GM21737 (cell line): ENCODE measurements around the gene STOM.

Source experiments
- ATAC-seq: cut with Tn5 transposase; IDR thresholded peaks from one replicate; pipeline ENCODE4 v1.9.1; 2021; ENCODE audit warnings: mild to moderate bottlenecking, moderate library complexity; ENCODE audit not compliant: unreplicated experiment

STOM gene

DNA sequence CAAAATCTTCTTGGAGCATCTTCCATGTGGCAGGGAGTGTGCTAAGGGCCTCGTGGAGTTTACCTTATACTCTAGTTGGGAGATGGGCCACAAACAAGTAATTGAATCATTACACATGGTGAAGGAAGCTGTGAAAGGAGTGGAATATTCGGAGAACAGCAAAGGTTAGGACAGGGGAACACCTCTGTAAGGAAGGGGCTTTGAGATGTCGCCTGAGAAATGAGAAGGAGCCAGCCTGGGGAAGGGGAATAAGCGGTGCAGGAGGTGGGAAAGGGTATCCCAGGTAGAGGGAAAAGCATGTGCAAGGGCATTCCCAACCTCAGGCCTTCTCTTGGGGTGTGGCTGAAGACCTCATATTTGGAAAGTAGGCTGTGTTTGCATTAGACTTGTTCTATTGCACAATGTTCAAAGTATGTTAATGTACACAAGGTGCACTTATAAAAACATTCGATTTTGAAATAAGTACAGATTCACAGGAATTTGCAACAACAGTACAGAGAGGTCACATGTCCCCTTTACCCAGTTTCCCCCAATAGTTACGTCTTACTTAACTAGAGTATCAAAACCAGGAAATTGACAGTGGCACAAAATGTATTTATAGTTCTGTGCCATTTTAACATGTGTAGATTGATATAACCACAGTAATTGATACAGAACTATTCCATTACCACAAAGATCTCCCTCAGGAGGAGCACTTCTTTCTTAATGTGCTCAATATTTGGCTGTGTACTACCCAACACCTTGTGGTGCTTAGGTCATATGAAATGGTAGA, 2.4 kb upstream of the STOM start:
- ATAC-seq: no peak

DNA sequence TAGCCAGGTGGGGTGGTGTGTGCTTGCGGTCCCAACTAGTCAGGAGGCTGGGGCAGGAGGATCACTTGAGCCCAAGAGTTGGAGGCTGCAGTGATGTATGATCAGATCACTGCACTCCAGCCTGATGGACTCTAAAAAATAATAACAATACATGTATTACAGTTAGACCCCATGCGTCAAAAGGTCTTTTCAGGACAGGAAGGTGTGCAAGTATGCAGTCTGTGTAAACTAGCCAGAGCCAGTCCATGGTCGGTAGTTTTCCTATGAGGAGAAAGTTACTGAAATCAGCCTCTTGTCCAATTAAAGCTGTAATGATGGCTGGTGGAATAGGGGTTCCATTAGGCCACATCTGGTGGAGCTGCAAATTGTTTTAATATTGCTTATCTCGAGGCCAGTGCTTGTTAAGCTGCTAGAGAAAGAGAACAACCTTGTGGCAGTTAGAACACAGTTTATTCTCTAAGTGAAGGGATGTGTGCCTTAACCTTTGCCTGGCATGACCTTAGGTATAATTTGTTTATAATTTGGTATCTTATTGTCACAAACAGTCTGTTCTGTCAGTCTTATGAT, 1.5 kb upstream of the STOM start:
- no peak for ATAC-seq

DNA sequence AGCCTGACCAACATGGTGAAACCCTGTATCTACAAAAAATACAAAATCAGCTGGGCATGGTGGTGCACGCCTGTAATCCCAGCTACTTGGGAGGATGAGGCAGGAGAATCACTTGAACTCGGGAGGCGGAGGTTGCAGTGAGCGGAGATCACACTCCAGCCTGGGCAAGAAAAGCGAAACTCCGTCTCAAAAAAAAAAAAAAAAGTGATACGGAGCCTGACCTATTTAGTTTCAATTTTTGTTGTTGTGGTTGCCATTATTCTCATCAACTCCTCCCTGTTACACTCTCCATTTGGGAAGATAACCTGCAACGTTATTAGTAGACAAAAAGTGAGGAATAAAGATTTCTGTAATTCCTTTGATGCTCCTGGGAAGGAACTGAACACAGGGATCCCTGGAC, 1.3 kb downstream of the STOM start:
- no peak for ATAC-seq

DNA sequence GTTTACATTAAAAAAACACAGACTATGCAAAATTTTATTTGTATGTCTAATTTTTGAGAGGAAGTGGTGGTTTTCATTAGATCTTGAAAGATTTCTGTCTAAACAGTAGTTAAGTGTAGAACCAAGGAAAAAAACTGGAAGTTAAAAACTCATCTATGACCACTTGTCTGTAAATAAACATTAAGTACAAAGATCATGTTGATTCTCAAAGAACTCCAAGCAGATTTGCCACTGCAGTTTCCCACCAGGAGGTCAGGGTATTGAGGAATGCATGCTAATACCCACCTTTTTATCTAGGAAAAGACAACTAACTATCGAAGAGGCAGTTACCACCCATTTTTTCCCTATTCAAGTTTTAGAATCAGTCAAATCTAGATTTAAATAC, 1.9 kb downstream of the STOM start:
- no peak for ATAC-seq

DNA sequence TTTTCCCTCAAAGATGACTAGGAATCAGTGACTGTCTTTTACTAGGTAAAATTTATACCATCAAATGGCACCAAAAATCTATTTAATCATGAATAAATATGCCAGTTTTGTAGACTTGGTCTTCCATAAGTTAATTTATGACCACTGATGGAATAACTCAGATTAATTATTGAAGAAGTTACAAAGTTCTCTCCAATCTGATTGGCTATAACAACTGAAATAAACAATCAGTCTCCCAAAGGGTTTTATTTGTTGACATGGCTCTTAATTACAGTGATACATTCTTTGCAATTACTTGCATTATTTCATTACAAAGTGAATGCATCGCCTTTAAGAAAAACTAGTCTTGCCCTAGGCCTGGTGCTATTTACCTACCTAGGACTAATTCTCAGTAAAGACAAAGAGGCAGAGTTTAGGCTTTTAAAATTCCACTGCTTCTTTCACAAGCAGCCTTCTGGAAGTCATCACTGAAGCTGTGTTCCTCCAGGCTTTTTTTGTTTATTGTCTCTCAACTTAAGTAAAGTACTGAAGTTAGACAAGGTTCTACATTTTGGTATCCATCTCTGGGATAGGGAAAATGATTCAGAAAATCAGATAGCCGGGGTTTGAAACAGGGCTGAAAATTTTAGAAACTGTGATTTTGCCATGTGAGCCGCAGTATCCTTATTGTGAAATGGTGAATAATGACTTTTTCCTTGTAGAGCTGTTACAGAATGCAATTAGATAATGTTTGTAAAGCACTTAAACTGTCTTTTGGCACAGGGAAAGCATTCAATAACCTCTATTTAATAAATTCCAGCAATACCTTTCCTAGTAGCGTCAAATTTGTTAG, 2.5 kb downstream of the STOM start:
- no peak for ATAC-seq

DNA sequence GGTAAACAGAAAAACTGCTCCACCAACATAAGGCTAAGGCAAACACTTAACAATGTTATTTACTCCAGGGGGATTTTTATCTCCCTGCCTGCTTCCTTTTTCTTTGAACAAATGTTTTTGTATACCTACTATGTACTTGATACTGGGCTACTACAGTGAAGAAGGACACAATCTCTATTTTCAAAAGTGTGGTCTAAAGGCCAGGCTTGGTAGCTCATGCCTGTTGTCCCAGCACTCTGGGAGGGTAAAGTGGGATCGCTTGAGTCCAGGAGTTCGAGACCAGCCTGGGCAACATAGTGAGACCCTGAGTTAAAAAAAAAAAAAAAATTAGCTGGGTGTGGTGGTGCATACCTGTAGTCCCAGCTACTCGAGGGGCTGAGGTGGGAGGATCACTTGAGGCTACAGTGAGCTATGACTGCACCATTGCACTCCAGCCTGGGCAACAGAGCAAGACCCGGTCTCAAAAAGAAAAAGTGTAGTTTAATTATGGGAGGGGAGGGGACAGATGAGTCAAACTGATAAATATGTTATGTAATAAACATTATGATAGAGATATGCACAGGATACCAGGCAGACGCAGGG, 3.3 kb downstream of the STOM start:
- no peak for ATAC-seq

DNA sequence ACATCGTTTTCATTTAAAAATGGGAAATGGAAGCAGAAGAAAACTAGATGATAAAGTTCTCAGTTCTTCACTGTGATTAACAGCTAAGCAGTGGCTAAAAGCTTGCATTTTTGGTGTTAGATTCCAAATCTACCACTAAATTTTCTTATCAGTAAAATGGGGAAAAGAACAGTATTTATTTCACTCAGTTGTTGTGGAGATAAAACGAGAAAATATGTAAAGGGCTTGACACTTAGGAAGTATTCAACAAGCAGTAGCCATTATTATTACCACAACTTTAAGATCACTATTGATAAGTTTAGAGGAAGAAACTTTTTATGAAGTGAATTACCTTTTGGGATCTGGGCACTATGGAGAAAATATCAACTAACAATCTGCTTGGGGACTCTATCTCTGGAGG, 4.5 kb downstream of the STOM start:
- ATAC-seq: no peak

DNA sequence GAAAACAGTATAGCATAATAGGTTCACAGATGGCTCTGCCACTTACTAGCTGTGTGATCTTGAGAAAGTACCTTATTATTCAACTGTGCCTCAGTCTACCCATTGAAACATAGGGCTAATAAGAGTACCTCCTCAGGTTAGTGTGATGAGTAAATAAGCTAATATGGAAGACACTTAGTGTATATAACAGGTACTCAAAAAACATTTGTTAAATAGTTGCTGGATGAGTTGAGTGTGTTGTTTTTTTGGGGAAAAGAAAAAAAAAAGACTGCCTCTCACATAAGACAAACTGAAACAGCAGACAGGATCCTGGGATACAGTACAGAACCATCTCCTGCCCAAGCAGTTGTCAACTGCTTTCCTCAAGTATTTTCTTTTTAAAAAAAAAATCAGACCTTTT, 5.2 kb downstream of the STOM start:
- ATAC-seq: no peak

DNA sequence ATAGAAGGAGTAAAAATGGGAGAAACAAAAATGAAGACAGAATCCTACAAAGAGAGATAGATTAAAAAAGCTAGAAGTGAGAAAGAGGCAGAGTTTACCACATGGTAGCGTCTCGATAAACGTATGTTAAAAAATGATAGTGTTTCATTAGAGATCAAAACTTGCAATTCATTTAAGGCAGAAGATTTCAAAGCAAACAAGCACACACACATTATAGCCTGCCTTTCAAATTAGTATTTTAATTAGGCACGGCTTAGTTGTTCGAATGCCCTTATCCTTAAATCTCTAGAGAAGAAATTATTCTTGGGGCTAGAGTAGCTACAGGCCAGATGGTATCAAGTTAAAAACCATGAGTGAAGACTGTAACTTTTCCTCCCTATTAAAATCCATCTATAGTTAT, 6.0 kb downstream of the STOM start:
- ATAC-seq: no peak

DNA sequence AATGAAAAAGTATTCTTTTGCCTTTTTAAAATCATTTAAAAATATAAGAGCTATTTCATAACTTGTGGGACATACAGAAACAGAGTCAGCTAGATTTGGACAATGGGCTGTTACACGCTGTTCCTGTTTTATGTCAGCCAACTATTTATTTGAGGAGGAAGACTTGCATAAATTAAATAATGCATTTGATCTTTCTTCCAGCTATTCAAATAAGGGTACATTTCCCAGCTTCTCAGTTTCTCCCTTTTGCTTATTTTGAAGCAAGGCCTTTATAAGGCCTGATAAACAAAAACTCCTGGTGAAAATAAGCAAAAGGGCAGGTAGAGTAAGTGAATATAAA, 6.5 kb downstream of the STOM start:
- no peak for ATAC-seq

DNA sequence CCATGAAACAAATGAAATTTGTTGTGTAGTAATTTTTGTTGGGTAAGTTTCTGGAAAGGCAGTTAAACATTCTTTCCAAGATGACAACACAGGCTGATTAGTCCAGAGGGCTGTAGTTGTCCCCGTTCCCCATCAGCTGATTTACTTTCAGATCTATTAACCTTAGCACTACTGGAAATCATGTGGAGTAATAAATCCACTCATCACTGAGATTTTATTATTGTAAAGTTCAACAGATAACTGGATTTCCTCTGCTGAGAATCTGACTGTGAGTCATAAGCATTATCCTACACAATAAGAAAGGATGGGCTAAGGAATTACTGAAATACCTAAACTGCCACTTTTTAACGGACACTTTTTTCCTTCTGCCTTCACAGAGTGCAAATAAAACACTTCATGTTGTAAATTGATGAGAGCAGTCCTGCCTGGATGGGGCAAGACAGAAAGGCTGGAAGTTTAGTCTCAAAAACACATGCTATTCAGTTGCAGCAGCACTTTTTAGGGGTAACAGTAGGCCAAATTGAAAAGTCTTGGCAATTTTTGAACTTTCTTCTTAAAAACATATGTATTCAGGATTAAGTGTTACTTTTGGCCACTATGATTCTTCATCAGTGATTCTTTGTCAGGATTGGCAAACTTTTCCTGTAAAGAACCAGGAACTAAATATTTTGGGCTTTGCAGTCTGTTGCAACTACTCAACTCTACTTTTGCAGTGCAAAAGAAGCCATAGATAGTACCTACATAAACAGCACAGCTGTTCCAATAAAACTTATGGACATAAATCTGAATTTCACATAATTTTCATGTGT, 7.0 kb downstream of the STOM start:
- no peak for ATAC-seq

DNA sequence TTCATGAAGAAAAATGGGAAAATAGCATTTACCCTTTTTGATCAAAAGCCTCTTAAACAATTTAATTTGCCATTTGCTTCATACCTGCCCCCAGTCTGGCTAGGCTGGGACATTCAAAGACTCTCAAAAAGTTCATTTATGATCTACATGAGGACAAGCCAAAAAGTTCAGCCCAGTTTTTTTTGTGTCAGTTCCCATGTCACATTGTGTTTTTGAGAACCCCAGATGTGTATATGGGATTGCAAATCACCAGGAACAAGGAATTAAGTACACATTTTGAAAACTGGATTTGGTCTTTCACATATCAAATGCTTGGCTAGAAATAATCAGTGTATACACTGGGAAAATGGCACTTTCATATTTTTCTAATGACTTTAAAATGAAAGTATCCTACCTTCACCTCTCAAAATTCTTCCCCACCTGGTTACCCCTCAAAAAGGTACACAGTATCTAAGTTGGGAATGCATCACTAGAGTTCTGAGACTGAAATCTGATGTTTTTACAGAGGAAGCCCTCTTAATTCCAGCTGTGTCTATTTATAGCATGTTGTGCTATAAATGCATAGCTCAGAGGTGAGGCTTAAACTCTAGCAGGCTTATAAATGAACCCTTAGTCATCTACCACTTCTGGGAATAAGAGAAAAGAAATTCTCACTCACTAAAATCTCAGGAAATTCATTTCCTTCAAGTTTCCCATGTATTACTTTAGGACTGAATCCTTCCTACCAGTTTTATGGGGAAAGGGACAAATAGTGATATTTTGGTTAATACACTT, 9.3 kb downstream of the STOM start:
- no peak for ATAC-seq

DNA sequence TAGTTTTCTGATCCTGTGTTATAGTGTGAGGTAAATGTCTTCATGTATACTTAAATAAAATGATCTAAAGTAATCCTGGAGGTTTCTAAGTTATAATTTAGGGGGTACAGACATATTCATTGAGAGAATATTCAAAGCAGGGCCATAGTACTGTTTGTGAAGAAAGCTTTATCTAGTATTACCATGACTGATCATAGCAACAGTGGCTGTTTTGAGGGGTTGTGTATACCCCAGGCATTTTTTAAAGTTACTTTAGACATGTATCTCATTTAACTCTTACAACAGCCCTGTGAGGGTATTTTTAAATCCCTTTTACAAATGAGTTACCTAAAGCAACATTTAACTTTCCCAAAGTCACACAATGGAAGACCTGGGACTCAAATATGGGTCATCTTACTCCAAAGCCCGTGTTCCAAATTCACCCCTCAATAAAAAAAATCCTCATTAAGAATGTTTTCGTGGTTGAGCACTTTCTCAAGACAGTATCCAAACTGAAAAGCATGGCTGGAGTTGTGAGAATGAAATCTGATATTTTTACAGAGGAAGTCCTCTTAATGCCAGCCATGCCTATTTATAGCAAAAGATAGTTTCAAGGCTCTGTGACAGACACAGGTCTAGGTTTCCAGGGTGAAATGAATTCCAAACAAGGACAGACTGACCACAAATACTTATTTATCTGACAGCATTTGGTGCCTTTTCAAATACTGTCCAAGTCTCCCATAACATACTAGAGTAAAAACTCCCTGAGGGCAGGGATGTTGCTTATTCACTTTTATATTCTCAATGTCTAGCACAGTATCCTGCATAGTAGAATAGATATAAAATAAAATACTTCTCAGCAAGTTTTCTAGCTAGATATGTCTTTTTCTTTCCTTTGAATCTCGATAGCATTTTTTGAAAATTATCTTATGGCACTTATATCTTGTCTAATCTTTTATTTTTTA, 10.4 kb downstream of the STOM start:
- no peak for ATAC-seq

DNA sequence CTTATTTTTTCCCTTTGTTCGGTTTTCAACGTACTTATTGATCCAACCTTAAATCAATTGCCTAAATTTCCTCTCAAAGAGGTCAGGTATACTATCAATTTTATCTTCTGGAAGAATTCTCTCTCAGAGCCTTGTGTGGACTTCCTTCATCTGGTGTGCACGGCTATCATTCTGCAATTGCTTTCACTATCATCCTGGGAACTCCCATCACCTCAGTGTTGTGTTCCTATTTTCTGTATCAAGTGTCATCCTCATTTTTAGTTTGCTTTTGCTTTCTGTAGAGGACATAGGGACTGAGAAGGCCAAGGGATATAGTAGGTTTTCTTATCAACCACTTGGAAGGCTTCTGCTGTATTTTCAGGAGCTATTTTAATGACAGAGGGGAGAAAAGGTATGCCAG, 11.3 kb downstream of the STOM start:
- ATAC-seq: no peak

DNA sequence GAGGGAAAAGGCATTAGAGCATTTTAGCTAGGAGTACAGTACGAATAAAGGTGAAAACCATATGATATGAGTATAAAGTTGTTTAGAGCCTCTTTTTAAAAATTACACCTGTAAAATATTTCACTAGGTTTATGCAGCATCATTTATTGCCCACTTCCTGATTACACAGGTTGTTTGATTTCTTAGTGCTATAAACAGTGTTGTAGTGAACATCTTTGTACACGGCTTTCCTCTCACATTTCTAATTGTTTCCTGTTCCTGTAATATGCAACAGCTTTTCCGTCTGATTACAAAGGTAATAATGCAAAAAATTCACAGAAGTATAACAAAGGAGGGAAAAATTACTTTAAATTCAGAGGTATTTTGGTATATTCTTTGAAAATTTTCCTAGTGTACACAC, 13.0 kb downstream of the STOM start:
- no peak for ATAC-seq

DNA sequence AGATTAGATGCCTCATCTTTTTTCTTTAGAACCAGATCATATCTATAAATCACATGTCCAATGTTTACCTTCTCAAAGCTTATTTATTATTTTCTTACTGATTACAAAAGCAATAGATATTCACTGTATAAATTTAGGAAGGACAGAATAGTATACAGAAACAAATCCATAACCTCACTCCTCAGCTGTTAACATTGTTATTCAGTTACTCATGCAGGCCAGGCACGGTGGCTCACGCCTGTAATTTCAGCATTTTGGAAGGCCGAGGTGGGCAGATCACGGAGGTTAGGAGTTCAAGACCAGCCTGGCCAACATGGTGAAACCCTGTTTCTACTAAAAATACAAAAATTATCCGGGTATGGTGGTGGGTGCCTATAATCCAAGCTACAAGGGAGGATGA, 15.3 kb downstream of the STOM start:
- ATAC-seq: no peak

DNA sequence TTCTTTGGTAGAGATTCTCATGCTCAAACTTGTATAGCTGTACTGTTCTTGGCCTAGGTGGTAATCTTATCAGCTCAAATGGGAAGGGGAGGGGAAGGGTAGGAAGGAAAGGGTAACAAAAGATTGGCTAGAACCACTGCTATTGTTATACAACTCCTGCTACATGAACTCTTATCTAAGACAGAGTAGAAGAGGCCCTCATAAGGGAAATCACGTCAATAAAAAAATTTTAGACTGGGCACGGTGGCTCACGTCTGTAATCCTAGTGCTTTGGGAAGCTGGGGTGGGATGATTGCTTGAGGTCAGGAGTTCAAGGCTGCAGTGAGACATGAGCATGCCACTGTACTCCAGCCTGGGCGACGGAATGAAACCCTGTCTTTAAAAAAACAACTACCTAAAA, 15.9 kb downstream of the STOM start:
- ATAC-seq: no peak

DNA sequence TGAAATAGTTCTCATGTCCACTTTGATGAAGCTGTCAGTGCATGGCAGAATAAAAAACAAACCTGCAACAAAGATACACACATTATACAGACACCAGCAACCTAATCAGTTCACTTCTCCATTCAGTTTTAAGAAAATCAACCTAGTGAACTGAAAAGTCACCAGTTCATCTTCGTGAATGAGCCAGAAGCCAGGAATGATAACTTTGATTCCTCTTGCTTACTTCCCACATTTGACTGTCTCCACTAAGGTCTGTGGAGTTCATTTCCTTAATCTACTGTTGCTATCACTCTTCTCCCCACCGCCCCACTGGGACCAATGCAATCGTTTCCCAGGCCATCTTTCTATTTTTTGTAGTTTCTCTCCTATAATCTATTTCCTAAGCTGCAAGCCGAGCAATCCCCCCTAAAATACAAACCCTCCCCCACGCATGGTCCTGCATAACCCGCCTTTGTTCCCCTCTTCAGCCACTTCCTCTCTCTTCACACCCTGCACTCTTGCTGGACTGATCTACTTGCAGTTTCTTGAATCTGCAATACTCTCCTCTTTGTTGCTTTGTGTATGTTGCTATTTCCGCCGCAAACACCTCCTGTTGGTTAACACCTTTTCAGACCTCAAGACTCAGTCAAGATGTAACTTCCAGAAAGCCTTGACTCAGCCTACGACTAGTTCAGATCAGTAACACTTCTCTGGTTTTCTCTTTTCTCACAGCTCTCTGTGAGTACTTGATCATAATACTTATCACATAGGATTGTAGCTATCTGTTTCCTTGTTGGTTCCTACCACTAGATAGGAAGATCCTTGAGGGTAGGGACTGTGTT, 16.6 kb downstream of the STOM start:
- peak; percentile 94 for ATAC-seq
